ENCODE data around the gene TGFBR3. TPM values are rescaled to one million over a fixed set of nuclear protein-coding genes. Genes with fewer than 3 reads are reported as not detected.

TGFBR3 gene
- polyA plus RNA-seq, 1 donor (not counting 4 experiments of a cell fraction or from before 2014, with no cell fraction given): 1.2 TPM

GRCh38 chr1:91734761-91735160 lies 151.2 kb downstream of the TGFBR3 start:
- peaks cover 3% of the 10 kb centered on the region for H3K9me1 ChIP-seq (ENCODE audit: control insufficient read depth, extremely low read depth, insufficient read depth, low read length)
- H3K79me2 ChIP-seq (ENCODE audit: control insufficient read depth, insufficient read depth, low read length): no peaks in the 10 kb centered on the region
- peaks cover 0 to 1% of the 10 kb centered on the region in 2 experiments for H3K36me3 ChIP-seq (ENCODE audit: control insufficient read depth in 2 of 2, extremely low read depth in 1 of 2, insufficient read depth in 2 of 2, low read length in 2 of 2)
- peaks cover 38% of the 10 kb centered on the region for H3K4me1 ChIP-seq (ENCODE audit: control insufficient read depth, extremely low read depth, insufficient read depth, low read length)
- no peaks in the 10 kb centered on the region for H3K27me3 ChIP-seq (ENCODE audit: control insufficient read depth, extremely low read depth, insufficient read depth, low read length)
- H3K4me2 ChIP-seq (ENCODE audit: control insufficient read depth, extremely low read depth, insufficient read depth, low read depth, low read length): no peak overlapping the region
- H3K4me3 ChIP-seq (ENCODE audit: control insufficient read depth in 2 of 3, extremely low read depth in 1 of 3, insufficient read depth in 2 of 3, low read depth in 1 of 3, low read length in 3 of 3): no peak overlapping the region
- H3K27ac ChIP-seq (ENCODE audit: control insufficient read depth, insufficient read depth, low read length): no peak overlapping the region
- no peaks in the 10 kb centered on the region for H4K20me1 ChIP-seq (ENCODE audit: control insufficient read depth, extremely low read depth, insufficient read depth, low read length)
- TF ChIP-seq EZH2 (IDR thresholded peaks at IDR 0.05; ENCODE audit: low read length): no peak
- TF ChIP-seq CTCF (optimal IDR thresholded peaks at IDR 0.05 in 1 of 3, IDR thresholded peaks at IDR 0.05 in 1 of 3, conservative IDR thresholded peaks at IDR 0.05 in 1 of 3; ENCODE audit: extremely low read depth in 1 of 3, insufficient read depth in 2 of 3, low read length in 3 of 3): no peak
- no peak overlapping the region for H3K9ac ChIP-seq (ENCODE audit: control insufficient read depth, extremely low read depth, insufficient read depth, low read length)
- FAIRE-seq: no peak
- no peak overlapping the region for H2AFZ ChIP-seq (ENCODE audit: control insufficient read depth, low read length)
- H3K9me3 ChIP-seq (ENCODE audit: control insufficient read depth, low read depth, low read length): no peaks in the 10 kb centered on the region
- no peak for DNase-seq (ENCODE audit: low read depth, low spot score)
- dilution Hi-C loops (cut with MboI; ENCODE audit: extremely low pct_ligation_motif_present, low sequenced_read_pairs): no loop called here

GRCh38 chr1:91733108-91733710 lies 152.7 kb downstream of the TGFBR3 start:
- no peaks in the 10 kb centered on the region for H3K9me3 ChIP-seq (ENCODE audit: control insufficient read depth, low read depth, low read length)
- no peak overlapping the region for H3K4me3 ChIP-seq (ENCODE audit: control insufficient read depth in 2 of 3, extremely low read depth in 1 of 3, insufficient read depth in 2 of 3, low read depth in 1 of 3, low read length in 3 of 3)
- H3K4me1 ChIP-seq (ENCODE audit: control insufficient read depth, extremely low read depth, insufficient read depth, low read length): peaks cover 38% of the 10 kb centered on the region
- dilution Hi-C loops (cut with MboI; ENCODE audit: extremely low pct_ligation_motif_present, low sequenced_read_pairs): no loop called here
- H2AFZ ChIP-seq (ENCODE audit: control insufficient read depth, low read length): no peak overlapping the region
- no peaks in the 10 kb centered on the region for H3K79me2 ChIP-seq (ENCODE audit: control insufficient read depth, insufficient read depth, low read length)
- DNase-seq (ENCODE audit: low read depth, low spot score) (no peak), FAIRE-seq (no peak)
- no peak overlapping the region for H3K4me2 ChIP-seq (ENCODE audit: control insufficient read depth, extremely low read depth, insufficient read depth, low read depth, low read length)
- TF ChIP-seq CTCF (optimal IDR thresholded peaks at IDR 0.05 in 1 of 3, IDR thresholded peaks at IDR 0.05 in 1 of 3, conservative IDR thresholded peaks at IDR 0.05 in 1 of 3; ENCODE audit: extremely low read depth in 1 of 3, insufficient read depth in 2 of 3, low read length in 3 of 3): no peak
- TF ChIP-seq EZH2 (IDR thresholded peaks at IDR 0.05; ENCODE audit: low read length): no peak
- H3K27me3 ChIP-seq (ENCODE audit: control insufficient read depth, extremely low read depth, insufficient read depth, low read length): no peaks in the 10 kb centered on the region
- no peak overlapping the region for H3K27ac ChIP-seq (ENCODE audit: control insufficient read depth, insufficient read depth, low read length)
- H3K9ac ChIP-seq (ENCODE audit: control insufficient read depth, extremely low read depth, insufficient read depth, low read length): no peak overlapping the region
- H3K36me3 ChIP-seq (ENCODE audit: control insufficient read depth in 2 of 2, extremely low read depth in 1 of 2, insufficient read depth in 2 of 2, low read length in 2 of 2): peaks cover 0 to 1% of the 10 kb centered on the region in 2 experiments
- peaks cover 3% of the 10 kb centered on the region for H3K9me1 ChIP-seq (ENCODE audit: control insufficient read depth, extremely low read depth, insufficient read depth, low read length)
- H4K20me1 ChIP-seq (ENCODE audit: control insufficient read depth, extremely low read depth, insufficient read depth, low read length): no peaks in the 10 kb centered on the region

All from keratinocyte (primary cell).